Activated B cell treated with CpG ODN at 0.5 μM for 24 hours (primary cell): ENCODE measurements around the gene PARL. TPM values are rescaled to one million over a fixed set of nuclear protein-coding genes. Genes with fewer than 3 reads are reported as not detected.

Source experiments
- ATAC-seq: fragments of 200-7000 bp; cut with Tn5 transposase; one replicate; pipeline ENCODE4 v1.10.0; 2021; ENCODE audit warnings: low read depth, mild to moderate bottlenecking, moderate library complexity
- CTCF ChIA-PET: fragments of 350-600 bp; sonication (Branson Sonifier 250); formaldehyde crosslinking; loops from one replicate; lab custom pipeline; 2021; ENCODE audit warnings: antibody characterized with exemption; lab: Charles Lee
- POLR2A ChIA-PET: fragments of 350-600 bp; sonication (Branson Sonifier 250); formaldehyde crosslinking; loops from one replicate; lab custom pipeline; 2021; ENCODE audit warnings: antibody characterized with exemption; lab: Charles Lee
- DNase-seq: peaks from one replicate; pipeline ENCODE4 v3.0.0; 2022
- H3K27ac Mint-ChIP-seq: one replicate; pipeline ENCODE4 v1.8.0; 2020; ENCODE audit warnings: mixed read lengths
- H3K27me3 Mint-ChIP-seq: one replicate; pipeline ENCODE4 v1.8.0; 2021; ENCODE audit warnings: mixed read lengths
- H3K36me3 Mint-ChIP-seq: one replicate; pipeline ENCODE4 v1.8.0; 2021; ENCODE audit warnings: low read depth, mixed read lengths
- H3K4me1 Mint-ChIP-seq: one replicate; pipeline ENCODE4 v1.8.0; 2021; ENCODE audit warnings: mixed read lengths
- H3K4me3 Mint-ChIP-seq: one replicate; pipeline ENCODE4 v1.8.0; 2020; ENCODE audit warnings: mild to moderate bottlenecking, mixed read lengths
- H3K9me3 Mint-ChIP-seq: one replicate; pipeline ENCODE4 v1.8.0; 2020; ENCODE audit warnings: mixed read lengths
- intact Hi-C: fragments of 100-400 bp; cut with micrococcal nuclease; formaldehyde crosslinking; loops from one replicate; pipeline ENCODE4 v1.15.1; 2024
- total RNA-seq: library from RNA; stranded (reverse); gene quantifications from 2 replicates; pipeline ENCODE4 v1.2.3, GENCODE V29; 2022
- TF ChIP-seq, protein P1 (sequence below): fragments of 200-600 bp; IDR thresholded peaks from one replicate; pipeline ENCODE4 v1.8.0; 2022; ENCODE audit warnings: antibody characterized with exemption, mild to moderate bottlenecking

PARL gene
- total RNA-seq, 1 donor from 2014 or later: 57.6 TPM

GRCh38 chr3:183781246-183781645 lies 103.4 kb downstream of the PARL start:
- intact Hi-C loops: no loop called here
- TF ChIP-seq, protein P1, sequence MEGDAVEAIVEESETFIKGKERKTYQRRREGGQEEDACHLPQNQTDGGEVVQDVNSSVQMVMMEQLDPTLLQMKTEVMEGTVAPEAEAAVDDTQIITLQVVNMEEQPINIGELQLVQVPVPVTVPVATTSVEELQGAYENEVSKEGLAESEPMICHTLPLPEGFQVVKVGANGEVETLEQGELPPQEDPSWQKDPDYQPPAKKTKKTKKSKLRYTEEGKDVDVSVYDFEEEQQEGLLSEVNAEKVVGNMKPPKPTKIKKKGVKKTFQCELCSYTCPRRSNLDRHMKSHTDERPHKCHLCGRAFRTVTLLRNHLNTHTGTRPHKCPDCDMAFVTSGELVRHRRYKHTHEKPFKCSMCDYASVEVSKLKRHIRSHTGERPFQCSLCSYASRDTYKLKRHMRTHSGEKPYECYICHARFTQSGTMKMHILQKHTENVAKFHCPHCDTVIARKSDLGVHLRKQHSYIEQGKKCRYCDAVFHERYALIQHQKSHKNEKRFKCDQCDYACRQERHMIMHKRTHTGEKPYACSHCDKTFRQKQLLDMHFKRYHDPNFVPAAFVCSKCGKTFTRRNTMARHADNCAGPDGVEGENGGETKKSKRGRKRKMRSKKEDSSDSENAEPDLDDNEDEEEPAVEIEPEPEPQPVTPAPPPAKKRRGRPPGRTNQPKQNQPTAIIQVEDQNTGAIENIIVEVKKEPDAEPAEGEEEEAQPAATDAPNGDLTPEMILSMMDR: no peak
- ChIA-PET POLR2A (no interaction called here), CTCF (no interaction called here)
- H3K36me3 Mint-ChIP-seq: peaks cover 84% of the 10 kb centered on the region
- H3K27ac Mint-ChIP-seq: no peak overlapping the region
- ATAC-seq: no peak
- H3K4me3 Mint-ChIP-seq: no peak overlapping the region
- peaks cover 11% of the 10 kb centered on the region for H3K4me1 Mint-ChIP-seq
- H3K27me3 Mint-ChIP-seq: no peaks in the 10 kb centered on the region
- no peak for DNase-seq
- H3K9me3 Mint-ChIP-seq: no peaks in the 10 kb centered on the region

DNA sequence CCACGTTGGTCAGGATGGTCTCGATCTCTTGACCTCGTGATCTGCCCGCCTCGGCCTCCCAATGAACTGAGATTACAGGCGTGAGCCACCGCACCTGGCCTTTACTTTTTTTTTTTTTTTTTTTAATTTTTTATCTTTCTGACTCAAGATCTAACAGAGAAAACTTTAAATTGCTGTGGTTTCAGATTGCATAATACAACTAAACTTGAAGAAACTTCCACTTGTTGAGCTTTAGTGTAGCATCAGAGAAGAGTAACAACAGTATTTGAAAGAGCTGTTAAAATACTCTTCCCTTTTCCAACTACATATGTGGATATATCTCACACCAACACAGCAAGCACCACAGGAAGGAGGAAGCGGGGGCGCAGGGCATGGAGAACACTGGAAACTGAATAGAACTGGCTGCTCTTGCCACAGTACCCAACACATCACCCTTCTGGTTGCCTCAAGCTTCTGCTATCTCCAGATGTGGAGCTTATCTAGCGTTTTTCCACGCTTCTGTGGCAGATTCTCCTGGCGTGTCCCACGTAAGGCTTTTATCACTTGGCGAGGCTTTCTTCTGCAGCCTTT lies 104.7 kb downstream of the PARL start:
- Mint-ChIP-seq H3K4me1 (peaks cover 11% of the 10 kb centered on the region), H3K36me3 (peaks cover 86% of the 10 kb centered on the region), H3K27me3 (no peaks in the 10 kb centered on the region), H3K9me3 (no peaks in the 10 kb centered on the region), H3K27ac (no peak overlapping the region), H3K4me3 (no peak overlapping the region)
- no peak for ATAC-seq
- no peak for DNase-seq
- intact Hi-C loops: no loop called here
- TF ChIP-seq, protein P1: no peak
- ChIA-PET CTCF (interaction anchor here (0.8 kb wide), 1 partner anchor 13 kb away, joined by 3 read pairs; no protein-coding TSS in a partner anchor), POLR2A (no interaction called here)

Other genes with a start within 250 kb of the PARL start
- 31.6 and 33.9 TPM in 2 replicates for gene KLHL24, start 249.3 kb downstream of the PARL start, total RNA-seq
- 24.0 and 26.2 TPM in 2 replicates for gene YEATS2, start 187.1 kb downstream of the PARL start, total RNA-seq
- 0.78 and 1.9 TPM in 2 replicates for gene MAP6D1, start 59.3 kb downstream of the PARL start, total RNA-seq
- gene ABCC5, start 133.0 kb upstream of the PARL start, total RNA-seq: 10.6 and 11.1 TPM in 2 replicates
- gene HTR3D, start 146.9 kb upstream of the PARL start, total RNA-seq: not detected in 2 replicates
- gene HTR3C, start 168.2 kb upstream of the PARL start, total RNA-seq: not detected in 2 replicates
- gene HTR3E, start 212.2 kb upstream of the PARL start, total RNA-seq: not detected in 2 replicates